ENCODE results near the gene MAFG. TPM values are rescaled to one million over a fixed set of nuclear protein-coding genes. Genes with fewer than 3 reads are reported as not detected.

The MAFG gene
- total RNA-seq, 2 experiments from 2014 or later, result 12.4 to 14.1 TPM

GRCh38 chr17:81947189-81947588 is 19.7 kb upstream of the MAFG start, which contains the start of gene MYADML2:
TSS of gene MYADML2 (minus strand) at chr17:81947233. CDS start at chr17:81941741, 5,492 bp downstream.
- CTCF ChIA-PET, result no interaction called here
- intact Hi-C loops (cut with micrococcal nuclease), result no loop called here
- TF ChIP-seq CTCF (IDR thresholded peaks at IDR 0.05), result no peak
- Mint-ChIP-seq H3K36me3 (ENCODE audit: low read depth) (no peaks in the 10 kb centered on the region), H3K27me3 (no peaks in the 10 kb centered on the region), H3K4me3 (no peak within 1 kb of the TSS), H3K4me1 (ENCODE audit: low read depth) (no peaks in the 10 kb centered on the region), H3K27ac (no peak within 1 kb of the TSS), H3K9me3 (no peaks in the 10 kb centered on the region)
- ATAC-seq, result no peak
- POLR2A ChIA-PET, result no interaction called here
- no peak for DNase-seq

GRCh38 chr17:81944858-81945257 is 17.3 kb upstream of the MAFG start:
- POLR2A ChIA-PET, result interaction anchor here (1.2 kb wide), 1 partner anchor 18 kb away, joined by 3 read pairs; the partner anchor contains the start of gene MAFG
- no peak for ATAC-seq

GRCh38 chr17:81942167-81942553 is 14.6 kb upstream of the MAFG start:
- POLR2A ChIA-PET, result interaction anchor here (1.7 kb wide), 1 partner anchor 17 kb away, joined by 3 read pairs; no protein-coding TSS in a partner anchor
- Mint-ChIP-seq H3K4me1 (ENCODE audit: low read depth) (peaks cover 5% of the 10 kb centered on the region), H3K27me3 (no peaks in the 10 kb centered on the region), H3K9me3 (no peaks in the 10 kb centered on the region), H3K27ac (no peak overlapping the region), H3K4me3 (no peak overlapping the region), H3K36me3 (ENCODE audit: low read depth) (no peaks in the 10 kb centered on the region)
- no peak for TF ChIP-seq CTCF (IDR thresholded peaks at IDR 0.05)
- DNase-seq (no peak), ATAC-seq (no peak)
- intact Hi-C loops (cut with micrococcal nuclease), result no loop called here
- CTCF ChIA-PET, result interaction anchor here (1.0 to 1.4 kb wide), 3 partner anchors 14 to 78 kb away, joined by 3 to 5 read pairs (median 3); no protein-coding TSS in a partner anchor

More at GRCh38 chr17:81944858-81945257, 17.3 kb upstream of the MAFG start:
- H3K36me3 Mint-ChIP-seq (ENCODE audit: low read depth), result no peaks in the 10 kb centered on the region
- intact Hi-C loops (cut with micrococcal nuclease), result no loop called here
- no peak overlapping the region for H3K27ac Mint-ChIP-seq
- H3K4me3 Mint-ChIP-seq, result no peak overlapping the region
- no peaks in the 10 kb centered on the region for H3K4me1 Mint-ChIP-seq (ENCODE audit: low read depth)
- CTCF ChIA-PET, result interaction anchor here (0.9 to 1.6 kb wide), 2 partner anchors 9 to 261 kb away, joined by 3 read pairs; no protein-coding TSS in a partner anchor
- DNase-seq, result no peak
- H3K9me3 Mint-ChIP-seq, result no peaks in the 10 kb centered on the region
- no peaks in the 10 kb centered on the region for H3K27me3 Mint-ChIP-seq
- no peak for TF ChIP-seq CTCF (IDR thresholded peaks at IDR 0.05)

- no peaks in the 10 kb centered on the region for H3K9me3 Mint-ChIP-seq
- no peak for DNase-seq
- ChIA-PET POLR2A (interaction anchor here (1.7 kb wide), 1 partner anchor 18 kb away, joined by 3 read pairs; no protein-coding TSS in a partner anchor), CTCF (interaction anchor here (1.0 to 2.3 kb wide), 3 partner anchors 18 to 78 kb away, joined by 3 to 6 read pairs (median 5); no protein-coding TSS in a partner anchor)
- ATAC-seq, result no peak
- H3K4me3 Mint-ChIP-seq, result no peak overlapping the region
- peaks cover under 1% of the 10 kb centered on the region for H3K36me3 Mint-ChIP-seq (ENCODE audit: low read depth)
- no peak overlapping the region for H3K27ac Mint-ChIP-seq
- intact Hi-C loops (cut with micrococcal nuclease), result no loop called here
- peaks cover 5% of the 10 kb centered on the region for H3K4me1 Mint-ChIP-seq (ENCODE audit: low read depth)
- no peaks in the 10 kb centered on the region for H3K27me3 Mint-ChIP-seq
- no peak for TF ChIP-seq CTCF (IDR thresholded peaks at IDR 0.05)
These were observed 14.1 kb upstream of the MAFG start for GRCh38 chr17:81941484-81942166.
